Liver (tissue), 3 donors: ENCODE data around the gene CASTOR2.

ENCODE experiments used
- HNF4A ChIP-seq, 2 donors: conservative IDR thresholded peaks; 2 replicates each; pipeline ENCODE4 v1.6.1; 2016; ENCODE audit warnings: antibody characterized with exemption in 2 of 2, mild to moderate bottlenecking in 2 of 2
- JUND ChIP-seq, 2 donors: IDR thresholded peaks; 2 replicates each; pipeline ENCODE4 v1.6.1; 2016; ENCODE audit warnings: antibody characterized with exemption in 2 of 2
- NR2F2 ChIP-seq: IDR thresholded peaks from 2 replicates; pipeline ENCODE4 v1.6.1; 2016; ENCODE audit warnings: antibody characterized with exemption
- RAD21 ChIP-seq, 2 donors: IDR thresholded peaks; 2 replicates each; pipeline ENCODE4 v1.6.1; 2016; ENCODE audit warnings: antibody characterized with exemption in 2 of 2, mild to moderate bottlenecking in 2 of 2
- RXRA ChIP-seq, 2 donors: IDR thresholded peaks; 2 replicates each; pipeline ENCODE4 v1.6.1; 2017 to 2018; ENCODE audit warnings: antibody characterized with exemption in 2 of 2, mild to moderate bottlenecking in 1 of 2
- SP1 ChIP-seq: IDR thresholded peaks from 2 replicates; pipeline ENCODE4 v1.6.1; 2018; ENCODE audit warnings: antibody characterized with exemption, mild to moderate bottlenecking
- TAF1 ChIP-seq: conservative IDR thresholded peaks from 2 replicates; pipeline ENCODE4 v1.6.1; 2016; ENCODE audit warnings: antibody characterized with exemption, mild to moderate bottlenecking
- TF ChIP-seq, protein P1 (sequence below): fragments of 150-350 bp; IDR thresholded peaks from 2 replicates; pipeline ENCODE4 v1.5.1; 2017; ENCODE audit warnings: improper control_type of control experiment, low read depth, low read length; ENCODE audit not compliant: missing input control
- TF ChIP-seq, protein P2 (sequence below): IDR thresholded peaks from 2 replicates; pipeline ENCODE4 v1.6.1; 2016; ENCODE audit warnings: antibody characterized with exemption
- TF ChIP-seq, protein P3 (sequence below): IDR thresholded peaks from 2 replicates; pipeline ENCODE4 v1.6.1; 2016; ENCODE audit warnings: antibody characterized with exemption
- TF ChIP-seq, protein P4 (sequence below): IDR thresholded peaks from 2 replicates; pipeline ENCODE4 v1.6.1; 2016; ENCODE audit warnings: antibody characterized with exemption, mild to moderate bottlenecking
- TF ChIP-seq, protein P5 (sequence below): IDR thresholded peaks from 2 replicates; pipeline ENCODE4 v1.6.1; 2016; ENCODE audit warnings: antibody characterized with exemption
- donor health status: healthy.
- donor health status: healthy.

DNA sequence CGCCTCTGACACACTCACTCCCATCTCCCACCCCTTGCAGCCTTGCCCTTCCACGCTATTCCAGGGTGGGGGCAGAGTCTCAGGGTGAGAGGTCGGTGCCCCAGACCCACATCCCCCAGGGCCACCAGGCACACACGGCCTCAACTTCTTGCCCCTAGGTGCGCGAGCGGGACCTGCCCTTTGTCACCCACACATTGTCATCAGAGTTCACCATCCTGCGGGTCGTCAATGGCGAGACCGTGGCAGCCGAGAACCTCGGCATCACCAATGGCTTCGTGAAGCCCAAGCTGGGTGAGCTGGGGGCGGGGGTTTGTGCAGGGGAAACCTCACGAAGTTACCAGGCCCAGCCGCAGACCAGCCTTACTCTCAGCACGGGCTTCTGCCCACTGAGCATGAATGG, 53.3 kb downstream of the CASTOR2 start:
- TF ChIP-seq, protein P1, sequence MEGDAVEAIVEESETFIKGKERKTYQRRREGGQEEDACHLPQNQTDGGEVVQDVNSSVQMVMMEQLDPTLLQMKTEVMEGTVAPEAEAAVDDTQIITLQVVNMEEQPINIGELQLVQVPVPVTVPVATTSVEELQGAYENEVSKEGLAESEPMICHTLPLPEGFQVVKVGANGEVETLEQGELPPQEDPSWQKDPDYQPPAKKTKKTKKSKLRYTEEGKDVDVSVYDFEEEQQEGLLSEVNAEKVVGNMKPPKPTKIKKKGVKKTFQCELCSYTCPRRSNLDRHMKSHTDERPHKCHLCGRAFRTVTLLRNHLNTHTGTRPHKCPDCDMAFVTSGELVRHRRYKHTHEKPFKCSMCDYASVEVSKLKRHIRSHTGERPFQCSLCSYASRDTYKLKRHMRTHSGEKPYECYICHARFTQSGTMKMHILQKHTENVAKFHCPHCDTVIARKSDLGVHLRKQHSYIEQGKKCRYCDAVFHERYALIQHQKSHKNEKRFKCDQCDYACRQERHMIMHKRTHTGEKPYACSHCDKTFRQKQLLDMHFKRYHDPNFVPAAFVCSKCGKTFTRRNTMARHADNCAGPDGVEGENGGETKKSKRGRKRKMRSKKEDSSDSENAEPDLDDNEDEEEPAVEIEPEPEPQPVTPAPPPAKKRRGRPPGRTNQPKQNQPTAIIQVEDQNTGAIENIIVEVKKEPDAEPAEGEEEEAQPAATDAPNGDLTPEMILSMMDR: no peak
- TF ChIP-seq RXRA (IDR thresholded peaks at IDR 0.05) (no peak), TAF1 (no peak), HNF4A (conservative IDR thresholded peaks at IDR 0.05) (no peak), JUND (IDR thresholded peaks at IDR 0.05) (no peak), RAD21 (IDR thresholded peaks at IDR 0.05) (no peak), SP1 (no peak), NR2F2 (no peak)
- TF ChIP-seq, protein P2, sequence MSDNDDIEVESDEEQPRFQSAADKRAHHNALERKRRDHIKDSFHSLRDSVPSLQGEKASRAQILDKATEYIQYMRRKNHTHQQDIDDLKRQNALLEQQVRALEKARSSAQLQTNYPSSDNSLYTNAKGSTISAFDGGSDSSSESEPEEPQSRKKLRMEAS: no peak
- TF ChIP-seq, protein P3, sequence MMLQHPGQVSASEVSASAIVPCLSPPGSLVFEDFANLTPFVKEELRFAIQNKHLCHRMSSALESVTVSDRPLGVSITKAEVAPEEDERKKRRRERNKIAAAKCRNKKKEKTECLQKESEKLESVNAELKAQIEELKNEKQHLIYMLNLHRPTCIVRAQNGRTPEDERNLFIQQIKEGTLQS: no peak
- TF ChIP-seq, protein P4, sequence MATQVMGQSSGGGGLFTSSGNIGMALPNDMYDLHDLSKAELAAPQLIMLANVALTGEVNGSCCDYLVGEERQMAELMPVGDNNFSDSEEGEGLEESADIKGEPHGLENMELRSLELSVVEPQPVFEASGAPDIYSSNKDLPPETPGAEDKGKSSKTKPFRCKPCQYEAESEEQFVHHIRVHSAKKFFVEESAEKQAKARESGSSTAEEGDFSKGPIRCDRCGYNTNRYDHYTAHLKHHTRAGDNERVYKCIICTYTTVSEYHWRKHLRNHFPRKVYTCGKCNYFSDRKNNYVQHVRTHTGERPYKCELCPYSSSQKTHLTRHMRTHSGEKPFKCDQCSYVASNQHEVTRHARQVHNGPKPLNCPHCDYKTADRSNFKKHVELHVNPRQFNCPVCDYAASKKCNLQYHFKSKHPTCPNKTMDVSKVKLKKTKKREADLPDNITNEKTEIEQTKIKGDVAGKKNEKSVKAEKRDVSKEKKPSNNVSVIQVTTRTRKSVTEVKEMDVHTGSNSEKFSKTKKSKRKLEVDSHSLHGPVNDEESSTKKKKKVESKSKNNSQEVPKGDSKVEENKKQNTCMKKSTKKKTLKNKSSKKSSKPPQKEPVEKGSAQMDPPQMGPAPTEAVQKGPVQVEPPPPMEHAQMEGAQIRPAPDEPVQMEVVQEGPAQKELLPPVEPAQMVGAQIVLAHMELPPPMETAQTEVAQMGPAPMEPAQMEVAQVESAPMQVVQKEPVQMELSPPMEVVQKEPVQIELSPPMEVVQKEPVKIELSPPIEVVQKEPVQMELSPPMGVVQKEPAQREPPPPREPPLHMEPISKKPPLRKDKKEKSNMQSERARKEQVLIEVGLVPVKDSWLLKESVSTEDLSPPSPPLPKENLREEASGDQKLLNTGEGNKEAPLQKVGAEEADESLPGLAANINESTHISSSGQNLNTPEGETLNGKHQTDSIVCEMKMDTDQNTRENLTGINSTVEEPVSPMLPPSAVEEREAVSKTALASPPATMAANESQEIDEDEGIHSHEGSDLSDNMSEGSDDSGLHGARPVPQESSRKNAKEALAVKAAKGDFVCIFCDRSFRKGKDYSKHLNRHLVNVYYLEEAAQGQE: no peak
- TF ChIP-seq, protein P5, sequence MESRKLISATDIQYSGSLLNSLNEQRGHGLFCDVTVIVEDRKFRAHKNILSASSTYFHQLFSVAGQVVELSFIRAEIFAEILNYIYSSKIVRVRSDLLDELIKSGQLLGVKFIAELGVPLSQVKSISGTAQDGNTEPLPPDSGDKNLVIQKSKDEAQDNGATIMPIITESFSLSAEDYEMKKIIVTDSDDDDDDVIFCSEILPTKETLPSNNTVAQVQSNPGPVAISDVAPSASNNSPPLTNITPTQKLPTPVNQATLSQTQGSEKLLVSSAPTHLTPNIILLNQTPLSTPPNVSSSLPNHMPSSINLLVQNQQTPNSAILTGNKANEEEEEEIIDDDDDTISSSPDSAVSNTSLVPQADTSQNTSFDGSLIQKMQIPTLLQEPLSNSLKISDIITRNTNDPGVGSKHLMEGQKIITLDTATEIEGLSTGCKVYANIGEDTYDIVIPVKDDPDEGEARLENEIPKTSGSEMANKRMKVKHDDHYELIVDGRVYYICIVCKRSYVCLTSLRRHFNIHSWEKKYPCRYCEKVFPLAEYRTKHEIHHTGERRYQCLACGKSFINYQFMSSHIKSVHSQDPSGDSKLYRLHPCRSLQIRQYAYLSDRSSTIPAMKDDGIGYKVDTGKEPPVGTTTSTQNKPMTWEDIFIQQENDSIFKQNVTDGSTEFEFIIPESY: no peak
